DND-41 (cell line): ENCODE results near the gene CAPN15.

Experiments used
- ATAC-seq: fragments of 200-7000 bp; cut with Tn5 transposase; 3 replicates; pipeline ENCODE4 v1.9.1; 2021; ENCODE audit warnings: low read depth; ENCODE audit not compliant: insufficient read depth
- DNase-seq: peaks from one replicate; pipeline ENCODE4 v3.0.0-alpha.2; 2020
- H2AFZ ChIP-seq: 2 replicates; pipeline ENCODE4 v1.6.0; 2012; ENCODE audit warnings: low read depth, low read length
- H3K27ac ChIP-seq: 2 replicates; pipeline ENCODE4 v1.5.1; 2012; ENCODE audit warnings: low read length, inconsistent platforms
- H3K27me3 ChIP-seq: fragments of 200-600 bp; sonication (generic); 2 replicates; pipeline ENCODE4 v1.6.0; 2012; ENCODE audit warnings: low read length, mild to moderate bottlenecking, inconsistent platforms; ENCODE audit not compliant: insufficient read depth, poor library complexity
- H3K36me3 ChIP-seq: 2 replicates; pipeline ENCODE4 v1.5.1; 2012; ENCODE audit warnings: low read length, inconsistent platforms; ENCODE audit not compliant: insufficient read depth
- H3K4me1 ChIP-seq: 2 replicates; pipeline ENCODE4 v1.5.1; 2012; ENCODE audit warnings: mild to moderate bottlenecking, low read length; ENCODE audit not compliant: insufficient read depth
- H3K4me2 ChIP-seq: 2 replicates; pipeline ENCODE4 v1.6.0; 2012; ENCODE audit warnings: mild to moderate bottlenecking, moderate library complexity, low read length, inconsistent platforms; ENCODE audit not compliant: insufficient read depth
- H3K4me3 ChIP-seq, 2 experiments: fragments of 200-600 bp in 1 of 2; shearing (Covaris generic) in 1 of 2; 2 replicates each; pipeline ENCODE4 v1.5.1; 2012 to 2016; ENCODE audit warnings: inconsistent platforms in 2 of 2, low read length in 2 of 2, mild to moderate bottlenecking in 2 of 2, low read depth in 1 of 2, moderate library complexity in 1 of 2
- H3K79me2 ChIP-seq: 2 replicates; pipeline ENCODE4 v1.6.0; 2012; ENCODE audit warnings: low read length, inconsistent platforms; ENCODE audit not compliant: insufficient read depth
- H3K9ac ChIP-seq: 2 replicates; pipeline ENCODE4 v1.6.0; 2012; ENCODE audit warnings: low read depth, mild to moderate bottlenecking, inconsistent platforms, low read length, moderate library complexity
- H3K9me3 ChIP-seq: 2 replicates; pipeline ENCODE4 v1.5.1; 2012; ENCODE audit warnings: low read length, moderate library complexity, mild to moderate bottlenecking, inconsistent platforms; ENCODE audit not compliant: insufficient read depth, severe bottlenecking
- H4K20me1 ChIP-seq: 2 replicates; pipeline ENCODE4 v1.6.0; 2012; ENCODE audit warnings: low read length; ENCODE audit not compliant: insufficient read depth
- CTCF ChIP-seq: IDR thresholded peaks from 2 replicates; pipeline ENCODE4 v1.5.1; 2012; ENCODE audit warnings: borderline replicate concordance, low read length, moderate library complexity, mild to moderate bottlenecking; ENCODE audit not compliant: poor library complexity, severe bottlenecking; ENCODE audit errors: extremely low read depth
- EZH2 ChIP-seq: IDR thresholded peaks from 3 replicates; pipeline ENCODE4 v1.6.1; 2012; ENCODE audit warnings: borderline replicate concordance, low read depth, mild to moderate bottlenecking, moderate library complexity, low read length, inconsistent platforms; ENCODE audit not compliant: severe bottlenecking

Gene CAPN15

GRCh38 chr16:519841-520687 lies 7.4 kb upstream of the CAPN15 start:
- no peaks in the 10 kb centered on the region for H3K9me3 ChIP-seq
- TF ChIP-seq EZH2 = no peak
- TF ChIP-seq CTCF = no peak
- no peak overlapping the region for H3K4me2 ChIP-seq
- H3K4me1 ChIP-seq = peaks cover under 1% of the 10 kb centered on the region; the same call in 1 of the 2 replicates
- no peak overlapping the region for H3K9ac ChIP-seq
- DNase-seq (no peak), ATAC-seq (no peak)
- H3K36me3 ChIP-seq = peaks cover 54% of the 10 kb centered on the region
- no peaks in the 10 kb centered on the region for H3K79me2 ChIP-seq
- H3K4me3 ChIP-seq = no peak overlapping the region
- no peak overlapping the region for H3K27ac ChIP-seq
- peaks cover 14% of the 10 kb centered on the region for H4K20me1 ChIP-seq
- no peak overlapping the region for H2AFZ ChIP-seq
- no peaks in the 10 kb centered on the region for H3K27me3 ChIP-seq

GRCh38 chr16:520847-521246 lies 6.7 kb upstream of the CAPN15 start:
- no peak overlapping the region for H3K4me2 ChIP-seq
- peaks cover 46% of the 10 kb centered on the region for H3K36me3 ChIP-seq
- no peak for DNase-seq

GRCh38 chr16:521381-522210 lies 5.9 kb upstream of the CAPN15 start:
- Histone ChIP-seq H3K79me2 (peaks cover 11% of the 10 kb centered on the region), H4K20me1 (peaks cover 28% of the 10 kb centered on the region), H3K4me2 (no peak overlapping the region), H3K27me3 (no peaks in the 10 kb centered on the region), H3K4me1 (peaks cover 16% of the 10 kb centered on the region), H3K9ac (no peak overlapping the region), H3K4me3 (no peak overlapping the region), H2AFZ (no peak overlapping the region), H3K27ac (no peak overlapping the region), H3K9me3 (no peaks in the 10 kb centered on the region), H3K36me3 (peaks cover 39% of the 10 kb centered on the region)
- no peak for ATAC-seq
- no peak for DNase-seq
- TF ChIP-seq CTCF = no peak
- TF ChIP-seq EZH2 = no peak

More at GRCh38 chr16:520847-521246, 6.7 kb upstream of the CAPN15 start:
- Histone ChIP-seq H3K9ac (no peak overlapping the region), H3K27me3 (no peaks in the 10 kb centered on the region), H2AFZ (no peak overlapping the region), H3K79me2 (peaks cover 4% of the 10 kb centered on the region), H4K20me1 (peaks cover 20% of the 10 kb centered on the region), H3K27ac (no peak overlapping the region), H3K4me1 (peaks cover 8% of the 10 kb centered on the region), H3K4me3 (no peak overlapping the region), H3K9me3 (no peaks in the 10 kb centered on the region)
- ATAC-seq = no peak
- no peak for TF ChIP-seq CTCF
- no peak for TF ChIP-seq EZH2
